Left colon (tissue), 2 donors: Measurements from ENCODE around the gene NR1H2. TPM values are rescaled to one million over a fixed set of nuclear protein-coding genes. Genes with fewer than 3 reads are reported as not detected.

Experiments
- ATAC-seq: fragments of 200-7000 bp; cut with Tn5 transposase; one replicate; pipeline ENCODE4 v1.9.1; 2020; ENCODE audit warnings: mild to moderate bottlenecking, moderate library complexity
- DNase-seq, 2 donors: peaks; one replicate each; pipeline ENCODE4 v3.0.0-alpha.2; 2020
- intact Hi-C, 2 donors: fragments of 100-400 bp; cut with DNase I in 1 of 2; cut with micrococcal nuclease in 1 of 2; formaldehyde crosslinking; loops; one replicate each; pipeline versions ENCODE4 v1.11.2 to v1.14.0; 2022; cut with DNase I, micrococcal nuclease
- total RNA-seq, 2 donors: library from RNA; stranded (reverse); fragmentation: NEBNext Ultra II Directional; extraction: Animal tissue kit (Norgen Biotek cat#: 25700); gene quantifications; one replicate each; pipeline ENCODE4 v1.2.1, GENCODE V29; 2021
- donor health status: DM: no; HTN: no; CAD: no.
- donor health status: DM: yes; HTN: yes; CAD: no.

The NR1H2 gene
- total RNA-seq, 2 donors from 2014 or later: 61.9 to 75.2 TPM

DNA sequence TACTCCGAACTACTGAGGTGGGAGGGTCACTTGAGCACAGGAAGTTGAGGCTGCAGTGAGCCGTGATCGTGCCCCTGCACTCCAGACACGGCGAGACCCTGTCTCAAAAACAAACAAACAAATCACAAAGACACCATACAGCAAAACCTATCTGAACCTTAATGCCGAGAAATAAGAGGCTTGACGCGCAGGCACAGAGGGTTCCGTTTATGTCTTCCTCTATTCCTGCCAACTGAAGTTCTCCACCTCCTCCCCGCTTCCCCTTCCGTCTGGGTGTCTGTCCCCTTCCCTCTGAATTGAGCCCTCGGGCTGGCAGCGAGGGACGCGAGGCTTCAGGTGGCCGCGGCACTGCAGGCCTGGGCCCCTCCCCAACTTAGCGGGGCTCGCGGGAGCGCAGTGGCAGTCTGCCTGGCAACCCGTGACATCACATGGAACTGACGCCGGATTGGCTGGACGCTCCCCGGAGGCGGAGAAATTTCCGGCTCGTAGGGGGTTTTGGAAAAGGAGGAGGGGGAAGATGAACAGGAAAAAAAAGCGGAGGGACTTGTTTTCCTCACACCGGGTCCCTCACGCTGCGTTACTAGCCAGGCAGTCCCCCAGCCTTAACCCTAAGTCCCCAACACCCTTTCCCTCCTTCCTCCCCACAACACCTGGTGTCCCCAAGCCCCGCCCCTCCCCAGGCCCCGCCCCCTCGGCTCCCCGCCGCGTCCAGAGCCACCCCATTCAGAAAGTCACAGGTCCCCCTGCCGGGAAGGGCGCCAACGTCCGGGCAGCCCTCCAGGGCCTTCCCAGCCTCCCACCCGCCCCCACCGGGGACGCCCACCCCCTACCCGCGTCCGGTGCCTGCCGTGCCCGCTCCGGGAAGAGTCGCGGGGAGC is 55.3 kb downstream of the NR1H2 start:
- DNase-seq: peak; percentile 70 to 88
- peak; percentile 80 for ATAC-seq
- intact Hi-C loops: no loop called here

DNA sequence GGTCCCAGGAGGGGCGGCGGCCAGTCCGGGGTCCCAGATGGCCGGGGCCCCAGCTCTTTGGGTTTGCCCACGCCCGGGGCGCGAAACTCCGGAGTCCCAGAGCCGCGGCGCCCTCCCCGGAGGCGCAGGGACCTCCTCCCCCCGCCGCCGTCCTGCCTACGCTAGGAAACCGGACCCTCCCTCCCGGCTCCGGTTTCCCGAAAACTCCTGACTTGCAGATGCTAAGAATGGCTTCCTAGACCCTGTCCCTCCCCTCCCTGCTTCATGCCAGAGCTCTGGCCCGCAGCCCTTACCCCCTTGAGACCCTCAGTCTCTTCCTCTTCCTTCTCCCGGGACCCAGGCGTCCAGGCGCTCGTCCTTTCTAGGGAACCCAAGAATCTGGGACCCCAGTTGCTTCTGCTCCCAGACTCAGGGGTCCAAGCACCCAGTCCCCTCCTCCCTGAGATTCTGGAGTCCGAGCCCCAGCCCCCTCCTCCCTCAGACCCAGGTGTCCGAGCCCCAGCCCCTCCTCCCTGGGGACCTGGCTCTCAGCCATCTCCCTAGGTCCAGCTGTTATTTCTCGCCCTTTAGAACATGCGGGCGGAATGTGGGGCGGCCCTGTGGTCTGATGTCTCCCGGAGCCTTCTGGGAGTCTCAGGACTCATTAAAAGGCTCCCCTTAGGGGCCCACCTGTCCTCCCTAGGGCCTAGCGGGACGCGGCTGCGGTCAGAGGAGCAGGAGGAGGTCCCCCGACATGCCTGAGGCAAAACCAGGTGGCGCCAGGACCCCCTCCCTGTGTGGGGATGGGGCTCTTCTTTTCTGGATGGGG is 56.2 kb downstream of the NR1H2 start, which contains the start of gene MYBPC2:
MYBPC2 (plus strand) TSS at position 672 of the 808 bp plus-strand sequence; CDS start at position 734, 62 bp downstream.
- intact Hi-C loops: no loop called here
- ATAC-seq: peak; percentile 16

More for the DNA sequence above, 56.2 kb downstream of the NR1H2 start, which contains the start of gene MYBPC2:
- DNase-seq: peak in 1 of 2 donors; percentile 46

Other genes starting within 250 kb of the NR1H2 start
- gene IZUMO2, start 213.2 kb upstream of the NR1H2 start, total RNA-seq: not detected
- 100 to 1,000 TPM; 455 to 653 TPM for gene MYH14, start 172.8 kb upstream of the NR1H2 start, total RNA-seq
- 1 to 10 TPM in 1 of 2 donors, under 1 TPM in 1; 0.76 to 1.3 TPM for gene KCNC3, start 47.1 kb upstream of the NR1H2 start, total RNA-seq
- gene NAPSA, start 10.8 kb upstream of the NR1H2 start, total RNA-seq: 1 to 10 TPM in 1 of 2 donors, under 1 TPM in 1; 0.55 to 1.1 TPM
- 10 to 100 TPM; 26.0 to 28.2 TPM for gene POLD1, start 7.9 kb downstream of the NR1H2 start, total RNA-seq
- gene SPIB, start 42.5 kb downstream of the NR1H2 start, total RNA-seq: 10 to 100 TPM; 48.2 to 93.6 TPM
- gene MYBPC2, start 56.4 kb downstream of the NR1H2 start, total RNA-seq: under 1 TPM in 1 of 2 donors, not detected in 1; 0.06 TPM
- gene EMC10, start 100.0 kb downstream of the NR1H2 start, total RNA-seq: 100 to 1,000 TPM; 125 to 132 TPM
- 1 to 10 TPM; 1.5 to 3.1 TPM for gene GARIN5A, start 100.4 kb downstream of the NR1H2 start, total RNA-seq
- gene JOSD2, start 134.7 kb downstream of the NR1H2 start, total RNA-seq: 10 to 100 TPM; 32.7 to 35.6 TPM
- not detected for gene ASPDH, start 137.5 kb downstream of the NR1H2 start, total RNA-seq
- 1 to 10 TPM in 1 of 2 donors, under 1 TPM in 1; 0.89 to 1.2 TPM for gene LRRC4B, start 192.0 kb downstream of the NR1H2 start, total RNA-seq